Thyroid gland (tissue), 4 donors: ENCODE measurements around the gene TESMIN. TPM values are rescaled to one million over a fixed set of nuclear protein-coding genes. Genes with fewer than 3 reads are reported as not detected.

Source experiments
- DNase-seq, 2 donors: peaks; one replicate each; pipeline ENCODE4 v3.0.0-alpha.2; 2019
- H3K27ac ChIP-seq, 3 donors: fragments of 200-600 bp; sonication (generic); 1 replicate in 2 of 3; 2 replicates in 1 of 3; pipeline ENCODE4 v1.5.1; 2016 to 2019; ENCODE audit warnings: mild to moderate bottlenecking in 1 of 3, moderate library complexity in 1 of 3
- H3K27me3 ChIP-seq: fragments of 200-600 bp; sonication (generic); one replicate; pipeline ENCODE4 v1.5.1; 2019
- H3K36me3 ChIP-seq, 2 donors: fragments of 200-600 bp; sonication (generic); one replicate each; pipeline ENCODE4 v1.5.1; 2016 to 2019
- H3K4me1 ChIP-seq, 2 donors: fragments of 200-600 bp; sonication (generic); one replicate each; pipeline ENCODE4 v1.5.1; 2017 to 2019
- H3K4me3 ChIP-seq, 3 donors: fragments of 200-600 bp; sonication (generic); replicated peaks in 1 of 3; 1 replicate in 2 of 3; 2 replicates in 1 of 3; pipeline ENCODE4 v1.5.1; 2016; ENCODE audit warnings: mild to moderate bottlenecking in 1 of 3
- H3K9me3 ChIP-seq: fragments of 200-600 bp; sonication (generic); one replicate; pipeline ENCODE4 v1.5.1; 2017
- POLR2A ChIP-seq, 2 donors: fragments of 450-650 bp; IDR thresholded peaks; one replicate each; pipeline ENCODE4 v1.6.1; 2017; ENCODE audit warnings: antibody characterized with exemption in 2 of 2, mild to moderate bottlenecking in 2 of 2, moderate library complexity in 1 of 2
- WGBS, 2 donors: methylation state at CpG; one replicate each; pipeline ENCODE4 v1.1.5; 2017; 5-methylcytosine and 5-hydroxymethylcytosine counted together
- intact Hi-C: fragments of 100-400 bp; cut with DNase I; formaldehyde crosslinking; loops from one replicate; pipeline ENCODE4 v1.15.1; 2023
- total RNA-seq, 4 donors: library from RNA; depleted of rRNA; stranded (reverse); fragments of >200 nt; gene quantifications; one replicate each; pipeline ENCODE4 v1.2.3, GENCODE V29; 2016
- TF ChIP-seq, protein P1 (sequence below), 6 experiments: fragments of 200-600 bp in 3 of 6; fragments of 450-650 bp in 3 of 6; sonication (generic) in 3 of 6; IDR thresholded peaks; one replicate each; pipeline ENCODE4 v1.5.1; 2016 to 2019; ENCODE audit warnings: antibody characterized with exemption in 6 of 6, mild to moderate bottlenecking in 2 of 6, inconsistent platforms in 1 of 6, moderate library complexity in 1 of 6

The TESMIN gene, protein sequence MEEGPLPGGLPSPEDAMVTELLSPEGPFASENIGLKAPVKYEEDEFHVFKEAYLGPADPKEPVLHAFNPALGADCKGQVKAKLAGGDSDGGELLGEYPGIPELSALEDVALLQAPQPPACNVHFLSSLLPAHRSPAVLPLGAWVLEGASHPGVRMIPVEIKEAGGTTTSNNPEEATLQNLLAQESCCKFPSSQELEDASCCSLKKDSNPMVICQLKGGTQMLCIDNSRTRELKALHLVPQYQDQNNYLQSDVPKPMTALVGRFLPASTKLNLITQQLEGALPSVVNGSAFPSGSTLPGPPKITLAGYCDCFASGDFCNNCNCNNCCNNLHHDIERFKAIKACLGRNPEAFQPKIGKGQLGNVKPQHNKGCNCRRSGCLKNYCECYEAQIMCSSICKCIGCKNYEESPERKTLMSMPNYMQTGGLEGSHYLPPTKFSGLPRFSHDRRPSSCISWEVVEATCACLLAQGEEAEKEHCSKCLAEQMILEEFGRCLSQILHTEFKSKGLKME
- total RNA-seq: 10 to 100 TPM in 1 of 4 donors, 1 to 10 TPM in 3; 2.1 to 10.6 (median 5.8) TPM

DNA sequence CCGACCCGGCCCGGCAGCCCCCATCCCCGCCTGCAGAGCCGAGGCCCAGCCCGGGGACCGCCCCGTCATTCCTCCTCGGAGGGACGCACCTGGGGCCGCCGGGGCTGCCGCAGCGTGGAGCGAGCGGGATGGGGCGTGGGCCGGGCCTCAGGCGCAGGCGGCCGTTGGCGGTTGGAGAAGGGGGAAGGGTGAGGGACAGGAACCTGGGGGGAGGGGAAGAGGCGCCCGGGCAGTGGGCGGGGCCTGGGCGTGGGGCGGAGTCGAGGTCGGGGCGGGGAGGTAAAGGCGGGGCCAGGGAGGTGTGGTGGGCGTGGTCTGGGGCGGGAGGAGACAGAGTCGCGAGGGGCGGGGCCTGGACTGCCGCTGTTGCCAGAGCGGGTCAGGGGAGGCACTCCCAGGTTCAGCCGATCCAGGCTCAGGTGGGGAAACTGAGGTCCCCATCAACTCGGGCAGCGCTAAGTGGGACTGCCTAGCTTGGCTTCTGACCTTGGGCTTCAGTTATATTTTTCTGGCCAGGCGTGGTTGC, at the start of gene TESMIN:
TSS of gene TESMIN (minus strand) at position 190 of the 526 bp plus-strand sequence. CDS start 860 bp downstream, outside the sequence.
- Histone ChIP-seq H3K36me3 (peaks cover 0 to 5% of the 10 kb centered on the region in 2 donors), H3K27ac (no peak within 1 kb of the TSS), H3K9me3 (no peaks in the 10 kb centered on the region), H3K27me3 (no peaks in the 10 kb centered on the region), H3K4me1 (peaks cover 0 to 19% of the 10 kb centered on the region in 2 donors), H3K4me3 (peak within 1 kb of the TSS in 1 of 3 donors; percentile 47)
- intact Hi-C loops: no loop called here
- 9 to 27% methylated on average over 3 to 14 of the region's 42 CpGs for WGBS, 2 donors
- TF ChIP-seq, protein P1, sequence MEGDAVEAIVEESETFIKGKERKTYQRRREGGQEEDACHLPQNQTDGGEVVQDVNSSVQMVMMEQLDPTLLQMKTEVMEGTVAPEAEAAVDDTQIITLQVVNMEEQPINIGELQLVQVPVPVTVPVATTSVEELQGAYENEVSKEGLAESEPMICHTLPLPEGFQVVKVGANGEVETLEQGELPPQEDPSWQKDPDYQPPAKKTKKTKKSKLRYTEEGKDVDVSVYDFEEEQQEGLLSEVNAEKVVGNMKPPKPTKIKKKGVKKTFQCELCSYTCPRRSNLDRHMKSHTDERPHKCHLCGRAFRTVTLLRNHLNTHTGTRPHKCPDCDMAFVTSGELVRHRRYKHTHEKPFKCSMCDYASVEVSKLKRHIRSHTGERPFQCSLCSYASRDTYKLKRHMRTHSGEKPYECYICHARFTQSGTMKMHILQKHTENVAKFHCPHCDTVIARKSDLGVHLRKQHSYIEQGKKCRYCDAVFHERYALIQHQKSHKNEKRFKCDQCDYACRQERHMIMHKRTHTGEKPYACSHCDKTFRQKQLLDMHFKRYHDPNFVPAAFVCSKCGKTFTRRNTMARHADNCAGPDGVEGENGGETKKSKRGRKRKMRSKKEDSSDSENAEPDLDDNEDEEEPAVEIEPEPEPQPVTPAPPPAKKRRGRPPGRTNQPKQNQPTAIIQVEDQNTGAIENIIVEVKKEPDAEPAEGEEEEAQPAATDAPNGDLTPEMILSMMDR (IDR thresholded peaks at IDR 0.05): no peak
- peak in 1 of 2 donors; percentile 24 for TF ChIP-seq POLR2A (IDR thresholded peaks at IDR 0.05)
- DNase-seq: peak; percentile 88 to 89

DNA sequence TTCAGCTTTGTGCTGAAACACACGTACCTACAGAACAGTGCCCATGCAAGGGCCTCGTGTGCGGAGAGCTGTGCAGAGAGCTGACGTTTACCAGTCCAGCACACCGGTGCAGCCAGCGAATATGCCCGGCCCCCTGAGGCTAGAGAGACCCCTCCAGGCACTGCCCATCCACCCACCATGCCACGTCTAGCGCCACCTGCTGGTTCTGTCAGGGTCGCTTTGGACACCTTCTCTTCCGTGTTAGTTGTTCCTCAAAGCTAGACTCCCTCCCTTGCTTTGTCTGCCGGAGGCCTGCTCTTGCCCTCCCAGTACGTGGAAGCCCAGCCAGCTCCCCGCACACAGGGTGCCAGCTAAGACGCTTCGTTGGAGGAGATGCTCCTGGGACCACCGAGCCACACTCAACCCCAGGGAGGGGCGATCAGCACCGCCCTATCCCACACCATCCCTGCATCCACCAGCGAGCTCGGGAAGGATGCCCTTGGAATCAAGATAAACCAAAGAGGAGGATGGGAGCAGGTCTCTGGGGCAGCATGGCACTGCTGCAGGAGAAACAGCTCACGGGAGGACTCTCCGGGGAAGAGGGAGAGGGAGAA, 47.0 kb upstream of the TESMIN start:
- WGBS, 2 donors: 58 to 69% methylated on average over 19 to 22 of the region's 23 CpGs
- Histone ChIP-seq H3K36me3 (peaks cover 60 to 66% of the 10 kb centered on the region in 2 donors), H3K4me1 (no peaks in the 10 kb centered on the region), H3K4me3 (no peak overlapping the region), H3K27ac (no peak overlapping the region), H3K27me3 (no peaks in the 10 kb centered on the region), H3K9me3 (no peaks in the 10 kb centered on the region)
- peak; percentile 15 to 18 for DNase-seq
- intact Hi-C loops: no loop called here
- no peak for TF ChIP-seq POLR2A (IDR thresholded peaks at IDR 0.05)
- TF ChIP-seq, protein P1 (IDR thresholded peaks at IDR 0.05): peak in 4 of 6 experiments; percentile 21 to 53 (median 30)

DNA sequence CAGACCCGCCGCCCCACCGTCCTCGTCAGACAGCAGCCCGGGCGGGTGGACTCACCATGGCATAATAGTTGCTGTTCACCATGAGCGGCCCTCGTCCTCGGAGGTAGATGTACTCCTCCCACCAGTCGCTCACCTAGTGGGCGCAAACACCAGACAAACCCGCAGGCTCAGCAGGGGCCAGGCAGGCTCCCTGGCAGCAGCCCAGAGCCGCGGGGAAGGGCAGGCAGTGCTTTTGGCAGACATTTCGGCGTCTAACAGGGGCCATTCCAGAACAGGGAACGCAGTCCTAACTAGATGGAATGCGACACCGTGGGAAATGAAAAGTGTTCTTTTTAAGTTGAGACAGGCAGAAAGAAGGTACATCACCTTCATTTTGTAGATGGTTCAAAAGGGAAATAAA, 45.5 kb upstream of the TESMIN start:
- no peak overlapping the region for H3K4me3 ChIP-seq
- H3K36me3 ChIP-seq: peaks cover 60 to 71% of the 10 kb centered on the region in 2 donors
- no peaks in the 10 kb centered on the region for H3K9me3 ChIP-seq
- no peaks in the 10 kb centered on the region for H3K4me1 ChIP-seq
- WGBS, 2 donors: 79 to 83% methylated on average over 19 of the region's 19 CpGs
- peak; percentile 17 to 28 for DNase-seq
- no peak for TF ChIP-seq POLR2A (IDR thresholded peaks at IDR 0.05)
- TF ChIP-seq, protein P1 (IDR thresholded peaks at IDR 0.05): no peak
- intact Hi-C loops: no loop called here
- H3K27me3 ChIP-seq: no peaks in the 10 kb centered on the region
- no peak overlapping the region for H3K27ac ChIP-seq

DNA sequence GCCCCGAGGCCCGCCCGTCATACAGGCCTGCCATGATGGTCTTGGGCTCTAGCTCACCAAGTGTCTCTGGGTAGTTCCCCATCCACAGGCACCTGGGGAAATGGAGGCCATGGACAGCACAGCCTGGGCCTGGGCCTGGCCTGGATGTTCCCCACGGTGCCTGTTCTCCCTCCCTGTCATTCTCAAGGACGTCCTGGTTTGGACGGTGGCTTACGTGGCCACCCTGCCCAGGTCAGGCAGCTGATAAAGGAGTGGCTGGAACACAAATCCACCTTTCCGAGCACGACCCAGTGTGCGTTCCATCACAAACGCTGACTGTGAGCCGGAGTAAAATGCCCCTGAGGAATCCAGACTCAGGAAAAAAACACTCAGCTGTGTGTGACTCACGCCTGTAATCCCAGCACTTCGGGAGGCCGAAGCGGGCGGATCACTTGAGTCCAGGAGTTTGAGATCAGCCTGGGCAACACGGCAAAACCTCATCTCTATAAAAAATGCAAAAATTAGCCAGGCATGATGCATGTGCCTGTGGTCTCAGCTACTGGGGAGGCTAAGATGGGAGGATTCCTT, 41.2 kb upstream of the TESMIN start:
- no peak overlapping the region for H3K4me3 ChIP-seq
- no peak for DNase-seq
- TF ChIP-seq POLR2A (IDR thresholded peaks at IDR 0.05): no peak
- TF ChIP-seq, protein P1 (IDR thresholded peaks at IDR 0.05): no peak
- intact Hi-C loops: no loop called here
- H3K27me3 ChIP-seq: no peaks in the 10 kb centered on the region
- no peaks in the 10 kb centered on the region for H3K9me3 ChIP-seq
- H3K36me3 ChIP-seq: peaks cover 39 to 60% of the 10 kb centered on the region in 2 donors
- WGBS, 2 donors: 90 to 97% methylated on average over 16 to 18 of the region's 18 CpGs
- H3K4me1 ChIP-seq: no peaks in the 10 kb centered on the region
- H3K27ac ChIP-seq: no peak overlapping the region
